ENCODE measurements around the gene PDZRN3.

- TF ChIP-seq CREB5 (CRISPR knock-in tag; IDR thresholded peaks at IDR 0.05; ENCODE audit: low read depth) (no peak), POU6F1 (CRISPR knock-in tag; IDR thresholded peaks at IDR 0.05; ENCODE audit: borderline replicate concordance, low read depth) (no peak), SNAI2 (CRISPR knock-in tag; IDR thresholded peaks at IDR 0.05) (no peak), RARB (CRISPR knock-in tag; IDR thresholded peaks at IDR 0.05) (no peak), ZNF70 (CRISPR knock-in tag; IDR thresholded peaks at IDR 0.05) (no peak), PATZ1 (CRISPR knock-in tag; IDR thresholded peaks at IDR 0.05; ENCODE audit: borderline replicate concordance) (no peak), ZC3H10 (CRISPR knock-in tag; IDR thresholded peaks at IDR 0.05) (no peak), ZNF565 (CRISPR knock-in tag; conservative IDR thresholded peaks at IDR 0.05; ENCODE audit: low read depth) (no peak), CSRNP3 (CRISPR knock-in tag; IDR thresholded peaks at IDR 0.05) (no peak), ZFP30 (CRISPR knock-in tag; IDR thresholded peaks at IDR 0.05) (no peak), OSR1 (CRISPR knock-in tag; IDR thresholded peaks at IDR 0.05) (no peak)
These were observed 126.9 kb downstream of the PDZRN3 start for GRCh38 chr3:73497646-73498406.
